CD14-positive monocyte (primary cell): ENCODE measurements around the gene NEK7. TPM values are rescaled to one million over a fixed set of nuclear protein-coding genes. Genes with fewer than 3 reads are reported as not detected.

Source experiments
- DNase-seq, 3 donors: peaks; one replicate each; pipeline ENCODE4 v3.0.0-alpha.2; 2011 to 2022
- H2AFZ ChIP-seq: 2 replicates; pipeline ENCODE4 v1.6.0; 2012; ENCODE audit warnings: mild to moderate bottlenecking, low read depth, low read length, inconsistent platforms; ENCODE audit not compliant: insufficient read depth, poor library complexity, severe bottlenecking
- H3K27ac ChIP-seq, 2 donors: 1 replicate in 1 of 2; 2 replicates in 1 of 2; pipeline ENCODE4 v1.5.1; 2012 to 2013; ENCODE audit warnings: low read length in 2 of 2, control low read depth in 1 of 2, inconsistent platforms in 1 of 2, low read depth in 1 of 2, mild to moderate bottlenecking in 1 of 2
- H3K27me3 ChIP-seq, 2 donors: one replicate each; pipeline versions ENCODE4 v1.6.0 to v1.6.1; 2011 to 2013; ENCODE audit warnings: low read length in 2 of 2; ENCODE audit not compliant: control insufficient read depth in 2 of 2, insufficient read depth in 2 of 2
- H3K36me3 ChIP-seq, 2 donors: replicated peaks in 1 of 2; 1 replicate in 1 of 2; 2 replicates in 1 of 2; pipeline versions ENCODE4 v1.5.1 to v1.6.1; 2012 to 2013; ENCODE audit warnings: low read length in 2 of 2, control low read depth in 1 of 2, inconsistent platforms in 1 of 2, mild to moderate bottlenecking in 1 of 2; ENCODE audit not compliant: insufficient read depth in 2 of 2, control insufficient read depth in 1 of 2
- H3K4me1 ChIP-seq, 2 donors: 1 replicate in 1 of 2; 2 replicates in 1 of 2; pipeline versions ENCODE4 v1.5.1 to v1.6.1; 2012 to 2013; ENCODE audit warnings: low read length in 2 of 2, control low read depth in 1 of 2, inconsistent platforms in 1 of 2, mild to moderate bottlenecking in 1 of 2, moderate library complexity in 1 of 2; ENCODE audit not compliant: insufficient read depth in 2 of 2, control insufficient read depth in 1 of 2
- H3K4me2 ChIP-seq: replicated peaks from 2 replicates; pipeline ENCODE3; 2012; ENCODE audit warnings: low read length, moderate library complexity, mild to moderate bottlenecking; ENCODE audit not compliant: poor library complexity, severe bottlenecking; ENCODE audit errors: extremely low read depth
- H3K4me3 ChIP-seq, 3 experiments: fragments of 200-600 bp in 1 of 3; sonication (generic) in 1 of 3; replicated peaks in 1 of 3; 1 replicate in 2 of 3; 2 replicates in 1 of 3; pipeline ENCODE4 v1.5.1; 2011 to 2013; ENCODE audit warnings: low read length in 3 of 3, mild to moderate bottlenecking in 3 of 3, control low read depth in 2 of 3, low read depth in 2 of 3, inconsistent platforms in 1 of 3, moderate library complexity in 1 of 3
- H3K79me2 ChIP-seq: 2 replicates; pipeline ENCODE4 v1.6.0; 2012; ENCODE audit warnings: mild to moderate bottlenecking, control low read depth, inconsistent platforms, low read length, moderate library complexity; ENCODE audit not compliant: insufficient read depth
- H3K9ac ChIP-seq: 2 replicates; pipeline ENCODE4 v1.6.0; 2017; ENCODE audit warnings: low read length, mild to moderate bottlenecking; ENCODE audit not compliant: insufficient read depth, poor library complexity, severe bottlenecking
- H3K9me3 ChIP-seq, 2 donors: replicated peaks in 1 of 2; 1 replicate in 1 of 2; 2 replicates in 1 of 2; pipeline versions ENCODE4 v1.5.1 to v1.6.1; 2012 to 2013; ENCODE audit warnings: low read length in 2 of 2, control low read depth in 1 of 2; ENCODE audit not compliant: control insufficient read depth in 1 of 2, insufficient read depth in 1 of 2
- H4K20me1 ChIP-seq: 2 replicates; pipeline ENCODE4 v1.6.0; 2012; ENCODE audit warnings: mild to moderate bottlenecking, low read length, control low read depth, moderate library complexity; ENCODE audit not compliant: insufficient read depth
- H3K27ac Mint-ChIP-seq, 7 donors: one replicate each; pipeline ENCODE4 v1.8.0; 2020; ENCODE audit warnings: mild to moderate bottlenecking in 7 of 7, mixed read lengths in 7 of 7, moderate library complexity in 6 of 7, inconsistent platforms in 2 of 7
- H3K27me3 Mint-ChIP-seq, 3 donors: one replicate each; pipeline ENCODE4 v1.8.0; 2021 to 2022; ENCODE audit warnings: low read depth in 3 of 3, mild to moderate bottlenecking in 3 of 3, mixed read lengths in 3 of 3, moderate library complexity in 3 of 3, inconsistent platforms in 1 of 3
- H3K36me3 Mint-ChIP-seq, 2 donors: one replicate each; pipeline ENCODE4 v1.8.0; 2020; ENCODE audit warnings: mixed read lengths in 2 of 2, inconsistent platforms in 1 of 2, mild to moderate bottlenecking in 1 of 2
- H3K4me1 Mint-ChIP-seq: one replicate; pipeline ENCODE4 v1.8.0; 2020; ENCODE audit warnings: mild to moderate bottlenecking, mixed read lengths
- H3K4me3 Mint-ChIP-seq, 2 donors: one replicate each; pipeline ENCODE4 v1.8.0; 2020; ENCODE audit warnings: mild to moderate bottlenecking in 2 of 2, mixed read lengths in 2 of 2, moderate library complexity in 1 of 2
- H3K9me3 Mint-ChIP-seq, 7 donors: one replicate each; pipeline ENCODE4 v1.8.0; 2020 to 2022; ENCODE audit warnings: mixed read lengths in 7 of 7, mild to moderate bottlenecking in 6 of 7, moderate library complexity in 6 of 7, inconsistent platforms in 2 of 7
- WGBS: methylation state at CpG from one replicate; pipeline ENCODE4 v1.1.5; 2013; ENCODE audit warnings: missing lambda C conversion rate; ENCODE audit not compliant: insufficient coverage; 5-methylcytosine and 5-hydroxymethylcytosine counted together
- intact Hi-C, 2 donors: fragments of 100-400 bp; cut with micrococcal nuclease; formaldehyde crosslinking; loops; one replicate each; pipeline versions ENCODE4 v1.15.0 to v1.15.1; 2023
- polyA plus RNA-seq, 3 donors: library from polyadenylated mRNA; depleted of rRNA in 1 of 3; unstranded in 2 of 3; stranded (reverse) in 1 of 3; fragments of 300-500 nt in 2 of 3; fragments of >200 nt in 1 of 3; fragmentation: Illumina TruSeq in 2 of 3; gene quantifications; 1 replicate in 2 of 3; 2 replicates in 1 of 3; pipeline ENCODE4 v1.2.3, GENCODE V29; 2012 to 2021
- TF ChIP-seq, protein P1 (sequence below): fragments of 200-600 bp; IDR thresholded peaks from one replicate; pipeline ENCODE4 v1.8.0; 2022; ENCODE audit warnings: antibody characterized with exemption, mild to moderate bottlenecking

The NEK7 gene
- polyA plus RNA-seq, 3 donors, result 16.0 to 50.1 (median 46.5) TPM

DNA sequence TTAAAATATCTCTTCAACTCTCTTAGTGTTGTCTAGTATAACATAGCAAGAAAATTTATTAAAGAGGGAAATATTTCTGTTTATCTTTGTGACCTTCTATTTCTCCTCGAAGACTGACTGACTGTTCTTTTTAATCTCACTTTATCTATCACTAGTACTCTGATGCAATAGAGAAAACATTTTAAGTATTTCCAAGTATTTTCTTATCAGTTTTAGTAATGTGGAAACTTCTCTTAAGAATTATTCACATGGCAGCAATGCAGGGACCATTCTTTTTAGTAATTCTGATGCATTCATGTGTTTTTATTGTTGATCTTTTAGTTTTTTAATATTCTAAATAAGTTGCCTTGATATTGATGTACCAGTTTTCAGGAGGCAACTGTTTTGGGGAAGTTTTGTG, 115.7 kb downstream of the NEK7 start:
- Mint-ChIP-seq H3K4me3 (no peak overlapping the region), H3K36me3 (peaks cover 0 to 3% of the 10 kb centered on the region in 2 donors), H3K9me3 (no peaks in the 10 kb centered on the region), H3K27ac (no peak overlapping the region), H3K27me3 (no peaks in the 10 kb centered on the region), H3K4me1 (no peaks in the 10 kb centered on the region)
- TF ChIP-seq, protein P1, sequence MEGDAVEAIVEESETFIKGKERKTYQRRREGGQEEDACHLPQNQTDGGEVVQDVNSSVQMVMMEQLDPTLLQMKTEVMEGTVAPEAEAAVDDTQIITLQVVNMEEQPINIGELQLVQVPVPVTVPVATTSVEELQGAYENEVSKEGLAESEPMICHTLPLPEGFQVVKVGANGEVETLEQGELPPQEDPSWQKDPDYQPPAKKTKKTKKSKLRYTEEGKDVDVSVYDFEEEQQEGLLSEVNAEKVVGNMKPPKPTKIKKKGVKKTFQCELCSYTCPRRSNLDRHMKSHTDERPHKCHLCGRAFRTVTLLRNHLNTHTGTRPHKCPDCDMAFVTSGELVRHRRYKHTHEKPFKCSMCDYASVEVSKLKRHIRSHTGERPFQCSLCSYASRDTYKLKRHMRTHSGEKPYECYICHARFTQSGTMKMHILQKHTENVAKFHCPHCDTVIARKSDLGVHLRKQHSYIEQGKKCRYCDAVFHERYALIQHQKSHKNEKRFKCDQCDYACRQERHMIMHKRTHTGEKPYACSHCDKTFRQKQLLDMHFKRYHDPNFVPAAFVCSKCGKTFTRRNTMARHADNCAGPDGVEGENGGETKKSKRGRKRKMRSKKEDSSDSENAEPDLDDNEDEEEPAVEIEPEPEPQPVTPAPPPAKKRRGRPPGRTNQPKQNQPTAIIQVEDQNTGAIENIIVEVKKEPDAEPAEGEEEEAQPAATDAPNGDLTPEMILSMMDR, result no peak
- no peak overlapping the region for H2AFZ ChIP-seq
- no peak overlapping the region for H3K27ac ChIP-seq
- H3K4me1 ChIP-seq, result no peaks in the 10 kb centered on the region
- intact Hi-C loops, result no loop called here
- H3K27me3 ChIP-seq, result no peaks in the 10 kb centered on the region
- DNase-seq, result no peak
- H3K9ac ChIP-seq, result no peak overlapping the region
- H3K4me3 ChIP-seq, result no peak overlapping the region
- H4K20me1 ChIP-seq, result peaks cover 30% of the 10 kb centered on the region
- peaks cover 0 to 6% of the 10 kb centered on the region in 2 donors for H3K36me3 ChIP-seq
- H3K79me2 ChIP-seq, result no peaks in the 10 kb centered on the region
- no CpG with 5 or more reads among the region's 1 CpG for WGBS
- no peaks in the 10 kb centered on the region for H3K9me3 ChIP-seq
- H3K4me2 ChIP-seq, result no peak overlapping the region

DNA sequence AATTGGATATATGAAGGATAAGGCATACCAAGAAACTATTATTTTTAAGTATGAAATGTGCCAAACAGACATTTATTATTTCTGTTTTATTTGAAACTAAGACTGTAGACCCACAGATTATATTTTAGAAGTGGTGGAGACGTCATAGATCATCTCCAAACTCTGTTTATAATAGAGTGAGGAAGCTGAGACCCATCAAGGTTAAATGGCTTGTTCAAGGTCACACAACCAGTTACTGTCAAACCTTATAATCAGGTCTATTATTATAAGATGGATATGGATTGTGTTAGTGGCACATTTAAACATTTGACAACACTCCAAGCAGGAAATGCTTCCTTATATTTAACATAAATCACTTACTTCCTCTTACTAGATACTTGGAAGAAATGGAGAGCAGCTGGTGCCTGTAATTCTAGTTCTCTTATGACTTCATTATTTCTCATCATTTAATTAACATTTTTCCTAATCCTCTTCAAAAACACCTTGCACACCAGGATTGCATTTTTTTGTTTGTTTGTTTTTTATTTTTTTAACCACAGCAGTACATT, 117.0 kb downstream of the NEK7 start:
- intact Hi-C loops, result no loop called here
- H3K27me3 Mint-ChIP-seq, result no peaks in the 10 kb centered on the region
- Histone ChIP-seq H2AFZ (no peak overlapping the region), H3K79me2 (no peaks in the 10 kb centered on the region), H3K4me3 (no peak overlapping the region), H3K4me2 (no peak overlapping the region), H3K9ac (no peak overlapping the region), H3K27me3 (no peaks in the 10 kb centered on the region), H3K27ac (no peak overlapping the region), H3K36me3 (peaks cover 0 to 2% of the 10 kb centered on the region in 2 donors), H4K20me1 (peaks cover 20% of the 10 kb centered on the region), H3K9me3 (no peaks in the 10 kb centered on the region), H3K4me1 (no peaks in the 10 kb centered on the region)
- TF ChIP-seq, protein P1, result no peak
- no peak overlapping the region for H3K27ac Mint-ChIP-seq
- H3K4me1 Mint-ChIP-seq, result no peaks in the 10 kb centered on the region
- H3K9me3 Mint-ChIP-seq, result no peaks in the 10 kb centered on the region
- H3K36me3 Mint-ChIP-seq, result peaks cover 1 to 5% of the 10 kb centered on the region in 2 donors
- WGBS, result no CpG with 5 or more reads among the region's 1 CpG
- no peak overlapping the region for H3K4me3 Mint-ChIP-seq
- no peak for DNase-seq
